Measurements from ENCODE around the gene PRDM8. TPM values are rescaled to one million over a fixed set of nuclear protein-coding genes. Genes with fewer than 3 reads are reported as not detected.
A peak's percentile ranks its signal among the peaks of the same experiment; 100 is the strongest.

The PRDM8 gene
- total and polyA plus RNA-seq, 2 of the 4 experiments (the other 2 are of a cell fraction) = 5.7 to 15.8 TPM

GRCh38 chr4:80204433-80205011 is 7.2 kb downstream of the PRDM8 start:
- Histone ChIP-seq H4K8ac (ENCODE audit: low read depth in 2 of 2, low read length in 2 of 2) (peak overlapping the region in 1 of 2 experiments; percentile 13; a peak in 1 of 4 replicates), H4K91ac (ENCODE audit: insufficient read depth, low read depth, low read length) (no peak overlapping the region), H2BK20ac (ENCODE audit: low read depth, low read length) (no peak overlapping the region), H3K27ac (ENCODE audit: insufficient read depth, low read length) (no peak overlapping the region), H3K56ac (ENCODE audit: extremely low read depth, insufficient read depth, low read length) (no peak overlapping the region; the same call in 1 of the 2 replicates), H3K18ac (ENCODE audit: low read depth, low read length) (no peak overlapping the region), H3K79me1 (ENCODE audit: low read depth in 1 of 2, low read length in 2 of 2) (peaks cover 4 to 30% of the 10 kb centered on the region in 2 experiments; a peak in 2 of 4 replicates), H2BK120ac (ENCODE audit: low read depth, low read length) (peak overlapping the region; percentile 16), H4K20me1 (ENCODE audit: insufficient read depth, low read length) (0 out of 2 replicates have a peak, but pooled peaks cover 4% of the 10 kb centered on the region), H3K4me3 (ENCODE audit: insufficient read depth, low read depth, low read length) (no peak overlapping the region), H3K27me3 (ENCODE audit: control insufficient read depth, insufficient read depth, low read length) (no peaks in the 10 kb centered on the region), H2AK5ac (ENCODE audit: low read depth, low read length) (no peak overlapping the region), H3K36me3 (ENCODE audit: control insufficient read depth, insufficient read depth, low read length) (peaks cover 5% of the 10 kb centered on the region; the same call in 1 of the 2 replicates), H2BK15ac (ENCODE audit: low read depth, low read length) (no peak overlapping the region), H3K14ac (replicated peaks; ENCODE audit: low read depth, low read length) (peak overlapping the region; percentile 77; the same call in 1 of the 2 replicates), H3K4ac (ENCODE audit: low read depth, low read length) (0 out of 2 replicates have a peak overlapping the region, but pooled peaks have one; percentile 2), H4K5ac (ENCODE audit: low read depth, low read length) (no peak overlapping the region), H3K23ac (ENCODE audit: low read depth, low read length) (peak overlapping the region; percentile 90; the same call in 1 of the 2 replicates), H2AK9ac (replicated peaks; ENCODE audit: low read depth, low read length, poor library complexity) (no peak overlapping the region), H3K9ac (ENCODE audit: low read depth, low read length) (no peak overlapping the region), H3K4me2 (ENCODE audit: low read depth, low read length) (no peak overlapping the region), H3K9me1 (ENCODE audit: insufficient read depth, low read length) (peaks cover 13% of the 10 kb centered on the region), H3K4me1 (ENCODE audit: control insufficient read depth, insufficient read depth, low read length) (peaks cover 2% of the 10 kb centered on the region; the same call in 1 of the 2 replicates), H2AFZ (replicated peaks; ENCODE audit: low read length, poor library complexity) (no peak overlapping the region), H3K9me3 (ENCODE audit: control insufficient read depth, insufficient read depth, low read length) (no peaks in the 10 kb centered on the region), H2BK5ac (ENCODE audit: low read depth, low read length, poor library complexity, severe bottlenecking) (no peak overlapping the region)
- CTCF ChIA-PET = interaction anchor here (1.1 to 1.5 kb wide), 2 partner anchors 15 to 20 kb away, joined by 3 read pairs; no protein-coding TSS in a partner anchor
- TF ChIP-seq RCOR1 (IDR thresholded peaks at IDR 0.05; ENCODE audit: insufficient replicate concordance, low read length) (no peak), SMC3 (IDR thresholded peaks at IDR 0.05; ENCODE audit: low read depth, low read length) (no peak), MAFK (IDR thresholded peaks at IDR 0.05; ENCODE audit: low read depth, low read length) (no peak), MXI1 (IDR thresholded peaks at IDR 0.05; ENCODE audit: borderline replicate concordance, low read depth, low read length) (no peak), CEBPB (IDR thresholded peaks at IDR 0.05; ENCODE audit: low read depth, low read length) (no peak), FOS (IDR thresholded peaks at IDR 0.05; ENCODE audit: low read depth, low read length) (no peak)
- DNase-seq (peak; percentile 35), ATAC-seq (ENCODE audit: low read depth) (no peak)
- in situ Hi-C loops (cut with MboI; ENCODE audit: low sequenced_read_pairs) (loop anchor here (25.0 kb wide), 1 partner anchor 1167 kb away; no protein-coding TSS in a partner anchor), dilution Hi-C loops (cut with HindIII; ENCODE audit: low sequenced_read_pairs, unreplicated experiment) (no loop called here), intact Hi-C loops (cut with micrococcal nuclease) (loop anchor here (5.0 to 10.0 kb wide), 4 partner anchors 63 to 962 kb away; partner anchors contain the start of gene FGF5)
- no TSS peak for BruUV-seq (replicated peaks)
- WGBS, 2 experiments (ENCODE audit: extremely low coverage in 2 of 2, insufficient read length in 1 of 2) = 75% methylated on average over 1 of the region's 5 CpGs; no CpG with 5 or more reads in 1 of the 2 experiments
- POLR2A ChIA-PET (ENCODE audit: unreplicated experiment) = no interaction called here
